Measurements from ENCODE around the gene KRT4. TPM values are rescaled to one million over a fixed set of nuclear protein-coding genes. Genes with fewer than 3 reads are reported as not detected.

KRT4 gene
- polyA plus RNA-seq, 3 donors: not detected

- Mint-ChIP-seq H3K27ac (no peak overlapping the region), H3K27me3 (ENCODE audit: low read depth in 3 of 3) (peaks cover 0 to 6% (median 6%) of the 10 kb centered on the region in 3 donors), H3K9me3 (peaks cover 0 to 2% (median 0%) of the 10 kb centered on the region in 7 donors), H3K4me1 (no peaks in the 10 kb centered on the region), H3K36me3 (no peaks in the 10 kb centered on the region), H3K4me3 (no peak overlapping the region)
- no peak for TF ChIP-seq CTCF (IDR thresholded peaks at IDR 0.05)
- DNase-seq: no peak
- no peak overlapping the region for H3K4me2 ChIP-seq (replicated peaks; ENCODE audit: extremely low read depth, low read length, poor library complexity, severe bottlenecking)
- H3K9ac ChIP-seq (ENCODE audit: insufficient read depth, low read length, poor library complexity, severe bottlenecking): no peak overlapping the region
- H4K20me1 ChIP-seq (ENCODE audit: insufficient read depth, low read length): no peaks in the 10 kb centered on the region
- no peak overlapping the region for H2AFZ ChIP-seq (ENCODE audit: insufficient read depth, low read depth, low read length, poor library complexity, severe bottlenecking)
- H3K27ac ChIP-seq (ENCODE audit: low read depth in 1 of 2, low read length in 2 of 2): no peak overlapping the region
- intact Hi-C loops (cut with micrococcal nuclease): no loop called here
- H3K27me3 ChIP-seq (ENCODE audit: control insufficient read depth in 2 of 2, insufficient read depth in 2 of 2, low read length in 2 of 2): no peaks in the 10 kb centered on the region
- no peak overlapping the region for H3K4me3 ChIP-seq (replicated peaks in 1 of 3; ENCODE audit: low read depth in 2 of 3, low read length in 3 of 3)
- 100% methylated on average over 1 of the region's 3 CpGs for WGBS (ENCODE audit: insufficient coverage)
- no peaks in the 10 kb centered on the region for H3K4me1 ChIP-seq (ENCODE audit: control insufficient read depth in 1 of 2, insufficient read depth in 2 of 2, low read length in 2 of 2)
- no peaks in the 10 kb centered on the region for H3K9me3 ChIP-seq (replicated peaks in 1 of 2; ENCODE audit: control insufficient read depth in 1 of 2, insufficient read depth in 1 of 2, low read length in 2 of 2)
- H3K79me2 ChIP-seq (ENCODE audit: insufficient read depth, low read length): no peaks in the 10 kb centered on the region
- H3K36me3 ChIP-seq (replicated peaks in 1 of 2; ENCODE audit: control insufficient read depth in 1 of 2, insufficient read depth in 2 of 2, low read length in 2 of 2): no peaks in the 10 kb centered on the region
Observed at GRCh38 chr12:52805739-52806138, 8.2 kb downstream of the KRT4 start.

- H3K27ac Mint-ChIP-seq: no peak overlapping the region
- no peak overlapping the region for H3K4me2 ChIP-seq (replicated peaks; ENCODE audit: extremely low read depth, low read length, poor library complexity, severe bottlenecking)
Observed at GRCh38 chr12:52805000-52805399, 8.9 kb downstream of the KRT4 start.

More at GRCh38 chr12:52805000-52805399, 8.9 kb downstream of the KRT4 start:
- intact Hi-C loops (cut with micrococcal nuclease): no loop called here
- H3K27ac ChIP-seq (ENCODE audit: low read depth in 1 of 2, low read length in 2 of 2): no peak overlapping the region
- no peak overlapping the region for H2AFZ ChIP-seq (ENCODE audit: insufficient read depth, low read depth, low read length, poor library complexity, severe bottlenecking)
- H3K36me3 ChIP-seq (replicated peaks in 1 of 2; ENCODE audit: control insufficient read depth in 1 of 2, insufficient read depth in 2 of 2, low read length in 2 of 2): no peaks in the 10 kb centered on the region
- Mint-ChIP-seq H3K4me1 (no peaks in the 10 kb centered on the region), H3K36me3 (no peaks in the 10 kb centered on the region), H3K4me3 (no peak overlapping the region), H3K27me3 (ENCODE audit: low read depth in 3 of 3) (peaks cover under 1 to 6% (median 6%) of the 10 kb centered on the region in 3 donors), H3K9me3 (peaks cover 0 to 2% (median 0%) of the 10 kb centered on the region in 7 donors)
- no peak overlapping the region for H3K4me3 ChIP-seq (replicated peaks in 1 of 3; ENCODE audit: low read depth in 2 of 3, low read length in 3 of 3)
- no peaks in the 10 kb centered on the region for H3K79me2 ChIP-seq (ENCODE audit: insufficient read depth, low read length)
- no peak for DNase-seq
- no peaks in the 10 kb centered on the region for H3K4me1 ChIP-seq (ENCODE audit: control insufficient read depth in 1 of 2, insufficient read depth in 2 of 2, low read length in 2 of 2)
- H3K9ac ChIP-seq (ENCODE audit: insufficient read depth, low read length, poor library complexity, severe bottlenecking): no peak overlapping the region
- H3K9me3 ChIP-seq (replicated peaks in 1 of 2; ENCODE audit: control insufficient read depth in 1 of 2, insufficient read depth in 1 of 2, low read length in 2 of 2): no peaks in the 10 kb centered on the region
- 67% methylated on average over 1 of the region's 1 CpG for WGBS (ENCODE audit: insufficient coverage)
- no peaks in the 10 kb centered on the region for H4K20me1 ChIP-seq (ENCODE audit: insufficient read depth, low read length)
- no peak for TF ChIP-seq CTCF (IDR thresholded peaks at IDR 0.05)
- no peaks in the 10 kb centered on the region for H3K27me3 ChIP-seq (ENCODE audit: control insufficient read depth in 2 of 2, insufficient read depth in 2 of 2, low read length in 2 of 2)

Measured in CD14-positive monocyte (primary cell).